Measurements from ENCODE around the gene CRIM1.

CRIM1 gene

GRCh38 chr2:36397728-36398413 lies 42.3 kb downstream of the CRIM1 start:
- DNase-seq = no peak

- DNase-seq = no peak
Measured at GRCh38 chr2:36399050-36399449, 43.5 kb downstream of the CRIM1 start.

- no peak for DNase-seq
Measured at GRCh38 chr2:36403675-36404230, 48.2 kb downstream of the CRIM1 start.

GRCh38 chr2:36404318-36404717 lies 48.7 kb downstream of the CRIM1 start:
- DNase-seq = no peak

- no peak for DNase-seq
Measured at GRCh38 chr2:36404754-36405153, 49.2 kb downstream of the CRIM1 start.

- no peak for DNase-seq
Measured at GRCh38 chr2:36405183-36405582, 49.6 kb downstream of the CRIM1 start.

- no peak for DNase-seq
Measured at GRCh38 chr2:36406296-36406695, 50.7 kb downstream of the CRIM1 start.

- DNase-seq = no peak
Measured at GRCh38 chr2:36407413-36407812, 51.8 kb downstream of the CRIM1 start.

GRCh38 chr2:36408198-36408703 lies 52.7 kb downstream of the CRIM1 start:
- no peak for DNase-seq

- DNase-seq = no peak
Measured at GRCh38 chr2:36409335-36409734, 53.8 kb downstream of the CRIM1 start.

GRCh38 chr2:36409935-36410334 lies 54.4 kb downstream of the CRIM1 start:
- DNase-seq = no peak

- DNase-seq = no peak
Measured at GRCh38 chr2:36410681-36411080, 55.1 kb downstream of the CRIM1 start.

GRCh38 chr2:36411962-36412444 lies 56.4 kb downstream of the CRIM1 start:
- no peak for DNase-seq

- DNase-seq = no peak
Measured at GRCh38 chr2:36413218-36413617, 57.6 kb downstream of the CRIM1 start.

GRCh38 chr2:36414307-36414706 lies 58.7 kb downstream of the CRIM1 start:
- no peak for DNase-seq

GRCh38 chr2:36415381-36416022 lies 59.9 kb downstream of the CRIM1 start:
- no peak for DNase-seq

- DNase-seq = no peak
Measured at GRCh38 chr2:36416370-36417165, 61.0 kb downstream of the CRIM1 start.

GRCh38 chr2:36420569-36421181 lies 65.1 kb downstream of the CRIM1 start:
- DNase-seq = no peak

GRCh38 chr2:36421379-36421778 lies 65.8 kb downstream of the CRIM1 start:
- no peak for DNase-seq

- DNase-seq = no peak
Measured at GRCh38 chr2:36423172-36423571, 67.6 kb downstream of the CRIM1 start.

- DNase-seq = no peak
Measured at GRCh38 chr2:36423619-36424120, 68.1 kb downstream of the CRIM1 start.

GRCh38 chr2:36425608-36426355 lies 70.2 kb downstream of the CRIM1 start:
- DNase-seq = no peak

Data from activated CD8-positive, alpha-beta memory T cell treated with anti-CD3 and anti-CD28 coated beads, Interleukin-2, amount 50 U/mL, for 4 hours (primary cell).